Measurements from ENCODE around the gene TLR9. TPM values are rescaled to one million over a fixed set of nuclear protein-coding genes. Genes with fewer than 3 reads are reported as not detected.
A peak's percentile ranks its signal among the peaks of the same experiment; 100 is the strongest.

Gene TLR9
- total RNA-seq, 4 donors from 2014 or later = 0.13 to 0.69 (median 0.17) TPM; not detected in 1

GRCh38 chr3:52222319-52223221 is 2.9 kb downstream of the TLR9 start:
- no peak for TF ChIP-seq CTCF (IDR thresholded peaks at IDR 0.05)
- TF ChIP-seq EP300 (IDR thresholded peaks at IDR 0.05) = no peak
- TF ChIP-seq POLR2AphosphoS5 (IDR thresholded peaks at IDR 0.05) = no peak
- TF ChIP-seq POLR2A (IDR thresholded peaks at IDR 0.05; ENCODE audit: low read depth) = no peak
- WGBS = 95% methylated on average over 24 of the region's 41 CpGs
- no peak for DNase-seq (ENCODE audit: extremely low spot score)
- intact Hi-C loops (cut with DNase I) = no loop called here
- no peak overlapping the region for H3K4me3 ChIP-seq
- peaks cover 20 to 49% (median 46%) of the 10 kb centered on the region in 4 donors for H3K4me1 ChIP-seq
- H3K27me3 ChIP-seq = no peaks in the 10 kb centered on the region
- H3K9me3 ChIP-seq = no peaks in the 10 kb centered on the region
- H3K27ac ChIP-seq (replicated peaks in 1 of 4) = no peak overlapping the region
- H3K36me3 ChIP-seq = peaks cover 0 to 7% (median 2%) of the 10 kb centered on the region in 4 donors

GRCh38 chr3:52221563-52222318 is 3.7 kb downstream of the TLR9 start:
- no peak for TF ChIP-seq POLR2AphosphoS5 (IDR thresholded peaks at IDR 0.05)
- TF ChIP-seq EP300 (IDR thresholded peaks at IDR 0.05) = no peak
- TF ChIP-seq CTCF (IDR thresholded peaks at IDR 0.05) = no peak
- TF ChIP-seq POLR2A (IDR thresholded peaks at IDR 0.05; ENCODE audit: low read depth) = no peak
- no peak for DNase-seq (ENCODE audit: extremely low spot score)
- intact Hi-C loops (cut with DNase I) = no loop called here
- 91% methylated on average over 22 of the region's 34 CpGs for WGBS
- Histone ChIP-seq H3K4me3 (no peak overlapping the region), H3K9me3 (no peaks in the 10 kb centered on the region), H3K36me3 (no peaks in the 10 kb centered on the region), H3K27ac (replicated peaks in 1 of 4) (no peak overlapping the region), H3K4me1 (peaks cover 26 to 57% (median 54%) of the 10 kb centered on the region in 4 donors), H3K27me3 (no peaks in the 10 kb centered on the region)

- WGBS = 88% methylated on average over 24 of the region's 27 CpGs
- no peaks in the 10 kb centered on the region for H3K9me3 ChIP-seq
- no peak for DNase-seq (ENCODE audit: extremely low spot score)
- intact Hi-C loops (cut with DNase I) = no loop called here
- TF ChIP-seq CTCF (IDR thresholded peaks at IDR 0.05) = no peak
- no peak overlapping the region for H3K27ac ChIP-seq (replicated peaks in 1 of 4)
- H3K4me1 ChIP-seq = peaks cover 32 to 63% (median 60%) of the 10 kb centered on the region in 4 donors
- no peaks in the 10 kb centered on the region for H3K36me3 ChIP-seq
- no peaks in the 10 kb centered on the region for H3K27me3 ChIP-seq
- no peak overlapping the region for H3K4me3 ChIP-seq
Observed at GRCh38 chr3:52221141-52221562, 4.3 kb downstream of the TLR9 start.

- WGBS = 30% methylated on average over 9 of the region's 9 CpGs
- Histone ChIP-seq H3K4me1 (peaks cover 38 to 67% (median 66%) of the 10 kb centered on the region in 4 donors), H3K27ac (replicated peaks in 1 of 4) (no peak overlapping the region), H3K36me3 (peaks cover 0 to 5% (median 3%) of the 10 kb centered on the region in 4 donors), H3K27me3 (no peaks in the 10 kb centered on the region), H3K4me3 (no peak overlapping the region), H3K9me3 (no peaks in the 10 kb centered on the region)
- intact Hi-C loops (cut with DNase I) = no loop called here
- TF ChIP-seq CTCF (IDR thresholded peaks at IDR 0.05) (peak; percentile 81 to 95 (median 85)), POLR2A (IDR thresholded peaks at IDR 0.05; ENCODE audit: low read depth) (no peak), EP300 (IDR thresholded peaks at IDR 0.05) (no peak), POLR2AphosphoS5 (IDR thresholded peaks at IDR 0.05) (peak in 1 of 2 donors; percentile 53)
- no peak for DNase-seq (ENCODE audit: extremely low spot score)
Observed at GRCh38 chr3:52220380-52221026, 4.9 kb downstream of the TLR9 start.
